Heart left ventricle (tissue), 16 donors: ENCODE data around the gene MAP7D1. TPM values are rescaled to one million over a fixed set of nuclear protein-coding genes. Genes with fewer than 3 reads are reported as not detected.
A peak's percentile ranks its signal among the peaks of the same experiment; 100 is the strongest.

Experiments used
- ATAC-seq, 4 donors: fragments of 200-7000 bp; cut with Tn5 transposase; one replicate each; pipeline ENCODE4 v1.9.1; 2020 to 2022; ENCODE audit warnings: moderate library complexity in 4 of 4, mild to moderate bottlenecking in 3 of 4, moderate number of reproducible peaks in 1 of 4
- DNase-seq, 5 donors: peaks; one replicate each; pipeline ENCODE4 v3.0.0-alpha.2; 2020
- H3K27ac ChIP-seq, 12 donors: fragments of 200-600 bp; sonication (generic) in 4 of 12; one replicate each; pipeline versions ENCODE4 v1.5.0 to v1.8.0; 2016 to 2022; ENCODE audit warnings: mild to moderate bottlenecking in 2 of 12
- H3K27me3 ChIP-seq, 9 donors: fragments of 200-600 bp; sonication (generic) in 2 of 9; one replicate each; pipeline versions ENCODE4 v1.5.1 to v1.8.0; 2016 to 2022; ENCODE audit warnings: mild to moderate bottlenecking in 3 of 9
- H3K36me3 ChIP-seq, 9 donors: fragments of 200-600 bp; sonication (generic) in 2 of 9; one replicate each; pipeline versions ENCODE4 v1.5.0 to v1.8.0; 2018 to 2022; ENCODE audit warnings: mild to moderate bottlenecking in 2 of 9
- H3K4me1 ChIP-seq, 12 donors: fragments of 200-600 bp; sonication (generic) in 4 of 12; one replicate each; pipeline versions ENCODE4 v1.5.0 to v1.8.0; 2016 to 2022; ENCODE audit warnings: mild to moderate bottlenecking in 3 of 12
- H3K4me3 ChIP-seq, 12 donors: fragments of 200-600 bp; sonication (generic) in 4 of 12; one replicate each; pipeline versions ENCODE4 v1.5.0 to v1.8.0; 2017 to 2022; ENCODE audit warnings: mild to moderate bottlenecking in 9 of 12, moderate library complexity in 4 of 12
- H3K9me3 ChIP-seq, 12 donors: fragments of 200-600 bp; sonication (generic) in 4 of 12; one replicate each; pipeline versions ENCODE4 v1.5.0 to v1.8.0; 2016 to 2022; ENCODE audit warnings: mild to moderate bottlenecking in 1 of 12
- POLR2A ChIP-seq, 2 donors: fragments of 450-650 bp; IDR thresholded peaks; one replicate each; pipeline ENCODE4 v1.6.1; 2017; ENCODE audit warnings: antibody characterized with exemption in 2 of 2, mild to moderate bottlenecking in 2 of 2, moderate library complexity in 2 of 2
- WGBS, 4 donors: extraction: QIAGEN DNeasy Blood & Tissue Kit in 2 of 4; methylation state at CpG; one replicate each; pipeline versions ENCODE4 v1.1.5 to v1.1.7; 2013 to 2018; 5-methylcytosine and 5-hydroxymethylcytosine counted together
- intact Hi-C, 10 donors: fragments of 100-400 bp; cut with DNase I; formaldehyde crosslinking; loops; one replicate each; pipeline versions ENCODE4 v1.11.1 to v1.14.2; 2022
- polyA plus RNA-seq, 2 donors: library from polyadenylated mRNA; stranded (reverse); fragments of 200-250 nt; gene quantifications; one replicate each; pipeline ENCODE4 v1.2.3, GENCODE V29; 2013
- total RNA-seq, 9 donors: library from RNA; depleted of rRNA in 2 of 9; stranded (reverse); fragments of >200 nt in 2 of 9; fragmentation: NEBNext Ultra II Directional in 3 of 9; extraction: Animal tissue kit (Norgen Biotek cat#: 25700) in 3 of 9; gene quantifications; one replicate each; pipeline versions ENCODE4 v1.1.0 to v1.2.4, GENCODE V29; 2016 to 2023
- TF ChIP-seq, protein P1 (sequence below), 12 donors: fragments of 200-600 bp; sonication (generic) in 4 of 12; IDR thresholded peaks; one replicate each; pipeline versions ENCODE4 v1.5.0 to v1.8.0; 2018 to 2022; ENCODE audit warnings: antibody characterized with exemption in 12 of 12, mild to moderate bottlenecking in 5 of 12
- donor health status: ischemic (EF 13 %, LVEDD 7.1; RV severe dilation, severe dysfunction).
- donor health status: healthy with polysubstance abuse.
- donor health status: DM: no; HTN: yes; CAD: no.
- donor health status: DM: no; HTN: no; CAD: no.
- donor health status: ischemic (EF 25% LVEDD 6.9; RV normal size, moderate dysfunction).
- donor health status: ischemic (EF 25% LVEDD 5.7; RV mildly dilated, moderate dysfunction).
- donor health status: healthy.
- donor health status: DM: yes; HTN: yes; CAD: no.
- donor health status: ischemic (EF 35%, LVEDD 5.7; RV mildly dilated, moderate dysfunction).
- donor health status: nonischemic (EF 11% LVEDD 7.7; RV severe dilation, severe dysfunction).
- donor health status: DM: yes; HTN: yes; CAD: no.
- donor health status: PGD.
- donor health status: ischemic (EF 29% LVEDD 5.4; RV normal size, mild dysfunction).
- donor health status: nonischemic (EF 23%, LVEDD 6.1; RV moderate dilation, normal function).

MAP7D1 gene
- total and polyA plus RNA-seq, 11 donors: 236 to 706 (median 328) TPM

DNA sequence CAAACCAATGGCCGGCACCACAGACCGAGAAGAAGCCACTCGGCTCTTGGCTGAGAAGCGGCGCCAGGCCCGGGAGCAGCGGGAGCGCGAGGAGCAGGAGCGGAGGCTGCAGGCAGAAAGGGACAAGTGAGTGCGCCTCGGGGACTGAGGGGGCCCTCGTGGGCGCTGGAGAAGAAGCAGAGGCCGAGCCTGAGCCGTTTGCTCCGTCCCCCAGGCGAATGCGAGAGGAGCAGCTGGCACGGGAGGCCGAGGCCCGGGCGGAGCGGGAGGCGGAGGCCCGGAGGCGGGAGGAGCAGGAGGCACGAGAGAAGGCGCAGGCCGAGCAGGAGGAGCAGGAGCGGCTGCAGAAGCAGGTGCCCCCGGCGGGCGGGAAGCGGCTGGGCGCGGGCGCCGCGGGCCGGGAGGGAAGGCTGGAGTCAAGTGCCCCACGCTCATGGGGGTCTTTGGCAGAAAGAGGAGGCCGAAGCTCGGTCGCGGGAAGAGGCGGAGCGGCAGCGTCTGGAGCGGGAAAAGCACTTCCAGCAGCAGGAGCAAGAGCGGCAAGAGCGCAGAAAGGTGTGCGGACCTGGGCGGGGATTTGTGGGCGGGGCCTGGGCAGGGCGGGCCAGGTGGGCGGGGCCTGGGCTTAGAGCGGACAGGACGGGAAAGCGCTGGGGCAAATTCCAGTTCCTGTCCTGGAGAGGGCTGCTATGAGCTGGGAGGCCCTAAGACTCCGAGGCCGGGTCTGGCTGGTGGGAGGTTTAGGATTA lies 22.7 kb downstream of the MAP7D1 start:
- peaks cover 0 to 61% (median 28%) of the 10 kb centered on the region in 12 donors for H3K4me1 ChIP-seq
- intact Hi-C loops: no loop called here
- H3K27me3 ChIP-seq: no peaks in the 10 kb centered on the region
- H3K27ac ChIP-seq: peak overlapping the region; percentile 20 to 100 (median 61)
- H3K36me3 ChIP-seq: peaks cover 3 to 87% (median 80%) of the 10 kb centered on the region in 9 donors
- no peak for TF ChIP-seq POLR2A (IDR thresholded peaks at IDR 0.05)
- H3K4me3 ChIP-seq: no peak overlapping the region
- 54 to 79% (median 70%) methylated on average over 60 to 62 of the region's 62 CpGs for WGBS, 4 donors
- H3K9me3 ChIP-seq: no peaks in the 10 kb centered on the region
- peak in 3 of 5 donors; percentile 56 to 62 (median 57) for DNase-seq
- ATAC-seq: peak in 3 of 4 donors; percentile 25 to 44 (median 35)

DNA sequence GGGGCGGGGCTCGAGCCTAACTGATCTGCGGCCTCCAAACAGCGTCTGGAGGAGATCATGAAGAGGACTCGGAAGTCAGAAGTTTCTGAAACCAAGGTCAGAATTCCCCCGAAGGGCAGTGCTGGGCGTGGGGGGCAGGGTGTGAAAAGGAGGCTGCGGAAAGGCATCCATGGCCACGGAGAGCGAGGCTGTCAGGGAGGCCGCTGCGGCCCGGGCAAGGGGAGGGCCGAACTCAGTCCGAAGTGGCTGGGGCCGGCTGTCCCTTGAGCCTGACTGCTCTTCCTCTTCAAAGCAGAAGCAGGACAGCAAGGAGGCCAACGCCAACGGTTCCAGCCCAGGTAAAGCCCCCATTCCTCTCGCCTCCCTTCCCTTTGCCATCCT lies 23.2 kb downstream of the MAP7D1 start:
- no peak for DNase-seq
- WGBS, 4 donors: 61 to 72% (median 66%) methylated on average over 19 of the region's 19 CpGs

DNA sequence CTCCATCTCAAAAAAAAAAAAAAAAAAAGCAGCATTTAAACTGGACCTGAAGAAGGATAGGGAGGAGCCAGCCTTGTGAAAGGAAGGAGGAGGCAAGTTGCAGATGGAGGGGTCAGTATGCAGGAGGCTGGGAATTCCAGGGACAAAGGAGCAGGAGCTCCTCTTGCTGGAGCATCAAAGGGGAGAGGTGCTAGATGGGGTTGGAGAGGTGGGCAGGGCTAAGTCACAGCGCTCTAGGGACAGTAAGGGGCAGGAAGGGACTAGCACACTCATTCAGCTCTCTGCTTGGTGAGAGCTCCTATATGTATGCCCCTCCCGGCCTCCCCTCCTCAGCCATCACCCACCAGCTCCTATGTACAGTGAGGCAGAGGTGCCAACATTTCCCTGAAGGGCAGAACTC lies 26.8 kb downstream of the MAP7D1 start:
- Histone ChIP-seq H3K36me3 (peaks cover 3 to 46% (median 41%) of the 10 kb centered on the region in 9 donors), H3K4me3 (no peak overlapping the region), H3K9me3 (no peaks in the 10 kb centered on the region), H3K27me3 (no peaks in the 10 kb centered on the region), H3K27ac (peak overlapping the region in 5 of 12 donors; percentile 5 to 84 (median 22)), H3K4me1 (peaks cover 0 to 25% (median 9%) of the 10 kb centered on the region in 12 donors)
- 63 to 78% (median 64%) methylated on average over 2 of the region's 2 CpGs for WGBS, 4 donors
- intact Hi-C loops: loop anchor here in 3 of 10 donors (10.0 kb wide), 2 partner anchors 78 to 102 kb away; no protein-coding TSS in a partner anchor
- DNase-seq: no peak
- TF ChIP-seq, protein P1, sequence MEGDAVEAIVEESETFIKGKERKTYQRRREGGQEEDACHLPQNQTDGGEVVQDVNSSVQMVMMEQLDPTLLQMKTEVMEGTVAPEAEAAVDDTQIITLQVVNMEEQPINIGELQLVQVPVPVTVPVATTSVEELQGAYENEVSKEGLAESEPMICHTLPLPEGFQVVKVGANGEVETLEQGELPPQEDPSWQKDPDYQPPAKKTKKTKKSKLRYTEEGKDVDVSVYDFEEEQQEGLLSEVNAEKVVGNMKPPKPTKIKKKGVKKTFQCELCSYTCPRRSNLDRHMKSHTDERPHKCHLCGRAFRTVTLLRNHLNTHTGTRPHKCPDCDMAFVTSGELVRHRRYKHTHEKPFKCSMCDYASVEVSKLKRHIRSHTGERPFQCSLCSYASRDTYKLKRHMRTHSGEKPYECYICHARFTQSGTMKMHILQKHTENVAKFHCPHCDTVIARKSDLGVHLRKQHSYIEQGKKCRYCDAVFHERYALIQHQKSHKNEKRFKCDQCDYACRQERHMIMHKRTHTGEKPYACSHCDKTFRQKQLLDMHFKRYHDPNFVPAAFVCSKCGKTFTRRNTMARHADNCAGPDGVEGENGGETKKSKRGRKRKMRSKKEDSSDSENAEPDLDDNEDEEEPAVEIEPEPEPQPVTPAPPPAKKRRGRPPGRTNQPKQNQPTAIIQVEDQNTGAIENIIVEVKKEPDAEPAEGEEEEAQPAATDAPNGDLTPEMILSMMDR (IDR thresholded peaks at IDR 0.05): no peak
- no peak for TF ChIP-seq POLR2A (IDR thresholded peaks at IDR 0.05)
- peak in 1 of 4 donors; percentile 2 for ATAC-seq

More for the DNA sequence above, 23.2 kb downstream of the MAP7D1 start:
- H3K4me3 ChIP-seq: no peak overlapping the region
- no peaks in the 10 kb centered on the region for H3K27me3 ChIP-seq
- ATAC-seq: no peak
- H3K27ac ChIP-seq: peak overlapping the region in 11 of 12 donors; percentile 8 to 100 (median 54)
- H3K36me3 ChIP-seq: peaks cover 3 to 82% (median 75%) of the 10 kb centered on the region in 9 donors
- H3K9me3 ChIP-seq: no peaks in the 10 kb centered on the region
- peaks cover 0 to 55% (median 25%) of the 10 kb centered on the region in 12 donors for H3K4me1 ChIP-seq
- TF ChIP-seq POLR2A (IDR thresholded peaks at IDR 0.05): no peak
- TF ChIP-seq, protein P1 (IDR thresholded peaks at IDR 0.05): no peak
- intact Hi-C loops: no loop called here

- Histone ChIP-seq H3K27ac (peak overlapping the region in 7 of 12 donors; percentile 4 to 84 (median 22)), H3K9me3 (no peaks in the 10 kb centered on the region), H3K4me1 (peaks cover 0 to 23% (median 11%) of the 10 kb centered on the region in 12 donors), H3K4me3 (no peak overlapping the region), H3K36me3 (peaks cover 3 to 40% (median 35%) of the 10 kb centered on the region in 9 donors), H3K27me3 (no peaks in the 10 kb centered on the region)
- intact Hi-C loops: loop anchor here in 3 of 10 donors (10.0 kb wide), 2 partner anchors 79 to 101 kb away; no protein-coding TSS in a partner anchor
- ATAC-seq (no peak), DNase-seq (no peak)
- WGBS, 4 donors: 48 to 64% (median 54%) methylated on average over 2 of the region's 2 CpGs
- TF ChIP-seq, protein P1 (IDR thresholded peaks at IDR 0.05): no peak
- no peak for TF ChIP-seq POLR2A (IDR thresholded peaks at IDR 0.05)
These were observed 27.4 kb downstream of the MAP7D1 start for GRCh38 chr1:36183309-36183856.
